ENCODE data around the gene YPEL1.

- TF ChIP-seq YY1 (IDR thresholded peaks at IDR 0.05; ENCODE audit: low read depth) = no peak
- TF ChIP-seq REST (IDR thresholded peaks at IDR 0.05; ENCODE audit: low read depth) = no peak
- TF ChIP-seq EGR1 (IDR thresholded peaks at IDR 0.05) = no peak
- TF ChIP-seq EP300 (IDR thresholded peaks at IDR 0.05; ENCODE audit: borderline replicate concordance) = no peak
- TF ChIP-seq TEAD4 (IDR thresholded peaks at IDR 0.05) = no peak
- TF ChIP-seq TCF12 (IDR thresholded peaks at IDR 0.05; ENCODE audit: low read depth) = no peak
- no peak for TF ChIP-seq MAX (IDR thresholded peaks at IDR 0.05)
- no peak for TF ChIP-seq ZBTB7A (IDR thresholded peaks at IDR 0.05; ENCODE audit: low read depth)
- TF ChIP-seq USF1 (IDR thresholded peaks at IDR 0.05) = no peak
- TF ChIP-seq RAD21 (IDR thresholded peaks at IDR 0.05; ENCODE audit: low read depth) = no peak
- TF ChIP-seq CREB1 (IDR thresholded peaks at IDR 0.05; ENCODE audit: low read depth) = no peak
These were observed 51.0 kb downstream of the YPEL1 start for GRCh38 chr22:21684492-21685163.

Data from Ishikawa (cell line).